GM12872 (cell line): ENCODE results near the gene TNFAIP1.

Experiments
- TF ChIP-seq, protein P1 (sequence below): IDR thresholded peaks from 3 replicates; pipeline ENCODE4 v1.5.1; 2011; ENCODE audit warnings: low read depth, mild to moderate bottlenecking, low read length, moderate library complexity; ENCODE audit not compliant: insufficient read depth

Gene TNFAIP1

DNA sequence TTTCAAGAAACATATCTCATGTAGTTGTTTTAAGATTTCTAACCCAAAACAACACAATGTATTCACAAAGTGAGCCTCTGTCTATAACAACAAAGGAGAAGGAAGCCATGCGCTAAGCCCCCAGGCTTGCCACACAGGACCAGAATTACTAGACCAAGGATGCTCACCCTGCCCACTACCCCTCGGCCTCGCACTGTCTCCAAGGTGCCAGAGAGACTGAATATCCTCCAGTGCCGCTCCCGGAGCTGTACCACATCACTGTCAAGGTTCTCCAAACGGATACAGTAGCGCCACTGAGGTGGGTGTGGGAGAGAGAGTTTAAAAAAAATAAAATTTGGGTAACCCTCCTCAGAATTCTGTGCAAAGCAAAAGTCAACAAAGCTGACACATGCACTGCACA, 14.7 kb downstream of the TNFAIP1 start:
- TF ChIP-seq, protein P1, sequence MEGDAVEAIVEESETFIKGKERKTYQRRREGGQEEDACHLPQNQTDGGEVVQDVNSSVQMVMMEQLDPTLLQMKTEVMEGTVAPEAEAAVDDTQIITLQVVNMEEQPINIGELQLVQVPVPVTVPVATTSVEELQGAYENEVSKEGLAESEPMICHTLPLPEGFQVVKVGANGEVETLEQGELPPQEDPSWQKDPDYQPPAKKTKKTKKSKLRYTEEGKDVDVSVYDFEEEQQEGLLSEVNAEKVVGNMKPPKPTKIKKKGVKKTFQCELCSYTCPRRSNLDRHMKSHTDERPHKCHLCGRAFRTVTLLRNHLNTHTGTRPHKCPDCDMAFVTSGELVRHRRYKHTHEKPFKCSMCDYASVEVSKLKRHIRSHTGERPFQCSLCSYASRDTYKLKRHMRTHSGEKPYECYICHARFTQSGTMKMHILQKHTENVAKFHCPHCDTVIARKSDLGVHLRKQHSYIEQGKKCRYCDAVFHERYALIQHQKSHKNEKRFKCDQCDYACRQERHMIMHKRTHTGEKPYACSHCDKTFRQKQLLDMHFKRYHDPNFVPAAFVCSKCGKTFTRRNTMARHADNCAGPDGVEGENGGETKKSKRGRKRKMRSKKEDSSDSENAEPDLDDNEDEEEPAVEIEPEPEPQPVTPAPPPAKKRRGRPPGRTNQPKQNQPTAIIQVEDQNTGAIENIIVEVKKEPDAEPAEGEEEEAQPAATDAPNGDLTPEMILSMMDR = no peak

DNA sequence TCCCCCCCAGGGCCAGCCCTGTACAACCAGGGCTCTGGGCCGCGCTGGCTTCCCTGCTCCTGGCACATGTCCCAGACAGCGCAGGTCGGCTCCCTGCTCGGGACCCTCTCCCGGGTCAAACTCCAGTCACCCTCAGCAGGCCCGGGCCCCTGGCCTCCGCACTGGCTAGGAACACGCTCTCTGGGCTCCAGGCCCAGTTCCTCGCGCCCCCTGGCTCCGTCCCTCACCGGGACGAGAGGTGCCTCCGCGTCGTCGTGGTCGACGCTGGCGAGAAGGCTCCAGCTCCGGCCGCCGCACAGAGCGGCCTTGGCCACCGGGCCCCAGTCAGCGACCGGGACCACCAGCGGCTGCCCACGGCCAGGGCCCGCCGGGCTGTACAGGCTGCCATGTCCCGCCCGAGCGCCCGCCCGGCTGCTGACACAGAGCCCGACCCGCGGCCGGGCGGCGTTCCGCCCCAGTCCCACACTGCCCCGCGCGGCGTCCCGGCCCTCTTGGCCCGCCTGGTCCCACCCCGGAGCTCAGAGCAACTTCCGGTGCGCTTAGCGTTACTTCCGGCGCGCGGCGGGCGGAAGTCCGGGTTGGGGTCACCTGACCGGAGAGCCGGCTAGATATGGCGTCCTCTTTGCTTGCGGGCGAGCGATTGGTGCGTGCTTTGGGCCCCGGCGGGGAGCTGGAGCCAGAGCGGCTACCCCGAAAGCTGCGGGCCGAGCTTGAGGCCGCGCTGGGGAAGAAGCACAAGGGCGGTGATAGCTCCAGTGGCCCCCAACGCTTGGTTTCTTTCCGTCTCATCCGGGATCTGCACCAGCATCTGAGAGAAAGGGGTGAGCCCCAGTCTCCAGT, 21.7 kb downstream of the TNFAIP1 start, which contains the start of gene POLDIP2:
Gene POLDIP2, minus strand, starts transcription at position 467 of the 840 bp plus-strand sequence. Its CDS starts 79 bp downstream, at position 388.
- TF ChIP-seq, protein P1 = no peak

DNA sequence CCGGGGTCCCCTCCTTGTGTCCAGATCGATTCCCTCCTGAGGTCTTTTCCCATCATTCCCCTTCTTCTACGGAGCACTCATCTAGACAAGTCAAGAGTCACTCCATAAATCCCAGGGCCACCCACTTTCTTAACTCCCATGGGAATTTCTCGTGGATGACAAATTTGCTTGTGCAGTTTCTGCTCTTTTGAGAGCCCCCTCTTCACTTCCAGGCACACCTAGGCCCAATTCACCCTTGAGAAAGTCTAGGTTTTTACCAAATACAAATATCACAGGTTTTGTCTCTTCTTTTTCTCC, 22.3 kb downstream of the TNFAIP1 start:
- TF ChIP-seq, protein P1 = no peak

DNA sequence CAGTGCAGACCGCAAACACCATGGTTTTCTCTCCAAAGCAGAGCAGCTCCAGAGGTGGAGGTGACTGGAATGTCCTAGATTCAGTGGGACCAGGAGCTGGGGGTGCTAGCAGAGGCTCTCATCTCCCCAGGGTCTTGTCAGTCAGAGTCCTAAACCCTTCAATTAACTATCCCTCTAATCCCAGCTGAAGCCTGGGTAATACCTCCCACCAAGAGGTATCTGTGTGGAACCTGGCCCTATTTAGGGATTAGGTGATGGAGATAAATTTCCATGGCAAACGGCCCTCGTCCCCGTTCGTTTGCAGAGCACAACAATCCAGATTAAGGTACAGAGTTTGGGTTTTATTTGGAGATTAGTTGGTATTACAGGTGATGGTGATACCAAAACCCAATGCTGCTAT, 27.6 kb downstream of the TNFAIP1 start:
- TF ChIP-seq, protein P1 = no peak

DNA sequence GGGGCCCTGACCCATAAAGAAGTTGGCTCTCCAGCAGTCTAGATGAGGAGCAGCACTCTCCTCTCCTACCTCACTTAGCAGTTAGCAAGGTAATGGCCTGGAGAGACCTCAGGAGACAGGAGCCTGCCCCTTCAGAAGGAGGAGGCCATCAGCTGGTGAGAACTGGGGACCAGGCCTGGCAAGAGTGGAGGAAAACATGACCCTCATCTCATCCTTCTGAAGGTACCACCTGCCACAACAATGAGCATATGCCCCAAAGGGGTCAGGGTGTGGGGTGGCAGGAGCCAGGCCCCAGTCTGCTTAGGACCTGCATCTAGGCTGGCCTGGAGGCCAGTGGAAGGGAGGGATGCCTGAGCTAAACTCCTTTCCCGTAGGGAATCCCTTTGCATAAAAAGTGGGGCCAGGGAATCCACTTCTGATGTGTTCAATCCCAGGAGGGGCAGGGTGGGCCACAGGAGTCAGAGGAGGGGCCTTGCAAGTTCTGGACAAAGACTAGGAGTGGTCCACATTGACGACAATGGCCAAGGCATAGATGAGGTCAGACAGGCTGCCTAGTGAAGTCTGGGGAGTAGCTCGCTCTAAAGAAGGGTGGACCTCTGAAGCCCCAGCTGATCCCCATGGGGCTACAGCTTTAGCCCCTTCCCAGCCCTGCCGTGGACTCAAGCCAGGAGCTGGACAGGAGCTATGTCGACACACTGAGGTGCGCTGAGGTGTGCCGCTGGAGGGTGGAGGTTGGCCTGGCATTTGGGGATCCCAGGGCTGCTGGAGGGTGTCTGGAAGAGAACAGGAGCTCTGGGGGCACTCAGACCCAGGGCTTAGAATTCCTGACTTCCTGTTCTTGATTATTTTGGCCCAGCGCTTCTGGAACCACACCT, 28.5 kb downstream of the TNFAIP1 start:
- TF ChIP-seq, protein P1 = no peak

DNA sequence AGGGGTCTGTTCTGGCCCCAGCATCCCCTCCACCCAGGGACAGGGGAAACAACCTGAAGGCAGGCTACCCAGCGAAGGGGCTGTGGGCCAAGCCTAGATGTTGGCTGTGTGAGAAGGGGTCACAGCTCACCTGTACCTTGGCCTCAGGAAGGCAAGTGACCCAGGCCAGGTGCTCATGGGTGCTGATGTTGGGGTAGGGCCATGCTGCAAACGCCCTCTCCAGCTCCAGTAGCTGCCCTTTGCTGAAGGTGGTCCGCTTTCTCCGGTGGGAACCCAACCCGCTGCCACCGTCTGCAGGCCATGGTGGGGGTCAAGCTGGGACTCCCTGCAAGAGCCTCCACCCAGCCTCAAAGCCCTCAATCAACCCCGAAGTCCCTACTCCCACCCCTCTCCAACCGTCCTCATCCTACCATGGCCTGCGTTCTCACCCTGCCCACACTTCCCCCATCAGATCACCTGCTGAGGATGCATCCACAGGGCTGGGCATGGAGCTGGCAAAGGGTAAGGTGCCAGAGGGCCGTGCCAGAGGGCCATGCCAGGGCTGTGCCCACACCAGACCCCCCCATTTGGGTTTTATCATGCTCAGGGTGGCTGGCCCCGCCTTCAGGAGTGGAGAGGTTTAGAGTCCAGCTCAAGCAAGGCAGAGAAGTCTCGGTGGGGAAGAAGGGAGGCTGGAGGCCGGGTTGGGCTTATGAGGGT, 29.3 kb downstream of the TNFAIP1 start, which contains the start of gene SEBOX:
Gene SEBOX, minus strand, starts transcription at position 535 of the 699 bp plus-strand sequence. Its CDS starts 48 bp downstream, at position 487.
- TF ChIP-seq, protein P1 = no peak

DNA sequence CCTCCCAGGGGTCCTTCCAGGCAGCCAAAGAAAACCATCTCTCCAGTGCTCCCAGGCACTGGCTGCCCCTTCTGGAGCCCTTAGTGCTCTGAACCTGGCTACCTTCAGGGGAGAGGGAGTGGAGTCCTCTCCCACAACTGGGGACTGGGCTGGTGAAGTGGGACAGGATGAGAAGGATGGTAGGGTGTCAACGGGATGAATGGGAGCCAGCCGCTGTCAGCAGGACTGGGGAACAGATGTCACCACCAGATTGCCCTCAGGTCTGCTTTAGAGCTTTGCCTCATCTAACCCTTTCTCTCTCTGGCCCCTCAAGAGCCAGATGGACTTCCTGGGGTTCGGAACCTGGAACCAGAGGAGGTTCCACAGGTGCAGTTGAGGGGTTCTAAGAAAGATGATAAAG, 29.9 kb downstream of the TNFAIP1 start:
- TF ChIP-seq, protein P1 = no peak
